Mammary epithelial cell (primary cell): Measurements from ENCODE around the gene RUNX2.

Experiments used
- EZH2 ChIP-seq: IDR thresholded peaks from 2 replicates; pipeline ENCODE4 v1.6.1; 2012; ENCODE audit warnings: low read length, inconsistent platforms, borderline replicate concordance
- TF ChIP-seq, protein P1 (sequence below), 2 donors: IDR thresholded peaks in 1 of 2; conservative IDR thresholded peaks in 1 of 2; 2 replicates each; pipeline ENCODE4 v1.5.1; 2011 to 2012; ENCODE audit warnings: inconsistent platforms in 2 of 2, low read length in 2 of 2, mild to moderate bottlenecking in 2 of 2, control low read depth in 1 of 2, low read depth in 1 of 2; ENCODE audit not compliant: insufficient read depth in 1 of 2; ENCODE audit errors: extremely low read depth in 1 of 2

DNA sequence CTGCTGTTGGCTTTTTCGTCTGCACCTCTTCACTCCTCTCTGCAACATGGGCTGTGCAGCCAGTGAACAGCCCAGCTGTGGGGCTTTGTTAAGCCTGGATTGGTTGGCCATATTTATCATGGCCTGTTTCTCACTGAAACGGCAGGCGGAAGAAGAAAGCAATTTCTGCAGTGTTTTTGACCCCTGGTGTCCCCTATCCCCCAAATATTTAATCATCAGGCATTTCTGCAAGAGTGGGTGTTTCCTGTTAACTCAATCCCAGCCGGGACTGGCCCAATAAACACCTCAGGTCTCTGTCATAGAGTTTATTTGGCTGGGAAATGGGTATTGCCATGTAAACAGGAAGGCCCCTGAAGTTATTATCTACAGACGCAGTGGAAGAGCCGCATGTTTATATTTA is 224.4 kb downstream of the RUNX2 start:
- TF ChIP-seq EZH2: no peak
- TF ChIP-seq, protein P1, sequence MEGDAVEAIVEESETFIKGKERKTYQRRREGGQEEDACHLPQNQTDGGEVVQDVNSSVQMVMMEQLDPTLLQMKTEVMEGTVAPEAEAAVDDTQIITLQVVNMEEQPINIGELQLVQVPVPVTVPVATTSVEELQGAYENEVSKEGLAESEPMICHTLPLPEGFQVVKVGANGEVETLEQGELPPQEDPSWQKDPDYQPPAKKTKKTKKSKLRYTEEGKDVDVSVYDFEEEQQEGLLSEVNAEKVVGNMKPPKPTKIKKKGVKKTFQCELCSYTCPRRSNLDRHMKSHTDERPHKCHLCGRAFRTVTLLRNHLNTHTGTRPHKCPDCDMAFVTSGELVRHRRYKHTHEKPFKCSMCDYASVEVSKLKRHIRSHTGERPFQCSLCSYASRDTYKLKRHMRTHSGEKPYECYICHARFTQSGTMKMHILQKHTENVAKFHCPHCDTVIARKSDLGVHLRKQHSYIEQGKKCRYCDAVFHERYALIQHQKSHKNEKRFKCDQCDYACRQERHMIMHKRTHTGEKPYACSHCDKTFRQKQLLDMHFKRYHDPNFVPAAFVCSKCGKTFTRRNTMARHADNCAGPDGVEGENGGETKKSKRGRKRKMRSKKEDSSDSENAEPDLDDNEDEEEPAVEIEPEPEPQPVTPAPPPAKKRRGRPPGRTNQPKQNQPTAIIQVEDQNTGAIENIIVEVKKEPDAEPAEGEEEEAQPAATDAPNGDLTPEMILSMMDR (conservative IDR thresholded peaks at IDR 0.05 in 1 of 2, IDR thresholded peaks at IDR 0.05 in 1 of 2; ENCODE audit: extremely low read depth in 1 of 2, insufficient read depth in 1 of 2, low read depth in 1 of 2, low read length in 2 of 2): no peak
